Peyer's patch (tissue), 4 donors: ENCODE results near the gene GFER. TPM values are rescaled to one million over a fixed set of nuclear protein-coding genes. Genes with fewer than 3 reads are reported as not detected.

Experiments
- DNase-seq, 3 donors: peaks; one replicate each; pipeline ENCODE4 v3.0.0-alpha.2; 2017 to 2019
- H3K27ac ChIP-seq, 4 donors: fragments of 200-600 bp; sonication (generic); one replicate each; pipeline ENCODE4 v1.5.1; 2016 to 2019
- H3K27me3 ChIP-seq, 2 donors: fragments of 200-600 bp; sonication (generic); one replicate each; pipeline ENCODE4 v1.5.1; 2019
- H3K36me3 ChIP-seq, 3 donors: fragments of 200-600 bp; sonication (generic); one replicate each; pipeline ENCODE4 v1.5.1; 2016 to 2019
- H3K4me1 ChIP-seq, 4 donors: fragments of 200-600 bp; sonication (generic); one replicate each; pipeline ENCODE4 v1.5.1; 2016 to 2019
- H3K4me3 ChIP-seq, 4 donors: fragments of 200-600 bp; sonication (generic); 1 replicate in 3 of 4; 2 replicates in 1 of 4; pipeline ENCODE4 v1.5.1; 2016 to 2019; ENCODE audit warnings: mild to moderate bottlenecking in 1 of 4
- H3K9me3 ChIP-seq, 4 donors: fragments of 200-600 bp; sonication (generic); one replicate each; pipeline ENCODE4 v1.5.1; 2016 to 2019; ENCODE audit warnings: mild to moderate bottlenecking in 1 of 4
- POLR2A ChIP-seq, 2 donors: fragments of 450-650 bp; IDR thresholded peaks; one replicate each; pipeline ENCODE4 v1.5.1; 2017; ENCODE audit warnings: antibody characterized with exemption in 2 of 2, mild to moderate bottlenecking in 2 of 2, moderate library complexity in 2 of 2
- total RNA-seq, 4 donors: library from RNA; depleted of rRNA; stranded (reverse); fragments of >200 nt; gene quantifications; one replicate each; pipeline ENCODE4 v1.1.0, GENCODE V29; 2016
- TF ChIP-seq, protein P1 (sequence below), 6 experiments: fragments of 450-650 bp in 4 of 6; fragments of 200-600 bp in 2 of 6; sonication (generic) in 1 of 6; IDR thresholded peaks; one replicate each; pipeline ENCODE4 v1.5.1; 2017 to 2019; ENCODE audit warnings: antibody characterized with exemption in 6 of 6, mild to moderate bottlenecking in 3 of 6, moderate library complexity in 1 of 6

The GFER gene
- total RNA-seq, 4 donors from 2014 or later: 31.4 to 102 (median 83.1) TPM

DNA sequence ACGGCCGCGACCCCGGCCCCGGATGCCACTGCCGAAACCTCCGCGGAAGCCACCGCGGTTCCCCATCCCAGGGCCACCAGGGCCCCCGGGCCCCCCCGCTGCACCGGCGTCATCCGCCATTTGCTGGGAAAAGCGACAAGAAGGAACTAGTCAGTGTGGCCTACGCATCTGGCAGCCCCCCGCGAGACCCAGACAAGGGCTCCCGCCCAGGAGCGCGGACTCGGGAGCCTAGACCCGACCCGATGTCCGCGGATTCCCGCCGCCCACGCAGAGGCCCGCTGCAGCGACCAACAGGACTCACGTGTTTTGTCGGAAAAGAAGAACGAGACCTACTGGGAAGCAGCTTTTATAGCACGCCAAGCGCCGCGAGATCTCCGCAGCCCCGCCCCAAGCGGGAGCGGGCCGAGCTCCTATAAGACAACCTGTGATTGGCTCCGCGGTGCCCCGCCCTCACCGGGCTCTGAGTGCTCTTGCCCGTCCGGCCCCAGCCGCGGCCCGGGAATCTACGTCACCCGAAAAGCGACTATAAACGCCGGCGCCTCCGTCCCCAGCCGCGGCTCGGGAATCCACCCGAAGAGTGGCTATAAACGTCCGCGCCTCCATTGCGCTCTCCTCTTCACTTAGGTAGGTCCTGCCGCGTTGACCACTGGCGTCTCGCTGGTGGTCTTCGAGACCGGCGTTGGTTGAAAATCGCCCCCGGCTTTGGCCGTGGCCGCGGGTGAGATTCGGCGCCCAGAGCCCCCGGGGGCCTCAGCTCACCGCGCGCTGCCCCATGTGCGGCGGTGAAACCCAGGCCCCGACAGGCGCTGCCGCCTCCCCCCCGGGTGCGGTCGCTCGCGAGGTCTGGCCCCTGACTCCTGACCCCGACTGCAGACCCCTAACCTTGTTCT, 19.2 kb upstream of the GFER start, which contains the start of gene RPS2:
Gene RPS2 (minus strand): TSS at position 321 of the 890 bp plus-strand sequence. CDS start 201 bp downstream, at position 120.
- Histone ChIP-seq H3K9me3 (no peaks in the 10 kb centered on the region), H3K4me3 (peak within 1 kb of the TSS; percentile 78 to 96 (median 92)), H3K27me3 (no peaks in the 10 kb centered on the region), H3K4me1 (peaks cover 3 to 33% (median 22%) of the 10 kb centered on the region in 4 donors), H3K36me3 (peaks cover 0 to 25% (median 0%) of the 10 kb centered on the region in 3 donors), H3K27ac (peak within 1 kb of the TSS; percentile 95 to 100 (median 96))
- DNase-seq: peak; percentile 98 to 100 (median 100)
- TF ChIP-seq, protein P1, sequence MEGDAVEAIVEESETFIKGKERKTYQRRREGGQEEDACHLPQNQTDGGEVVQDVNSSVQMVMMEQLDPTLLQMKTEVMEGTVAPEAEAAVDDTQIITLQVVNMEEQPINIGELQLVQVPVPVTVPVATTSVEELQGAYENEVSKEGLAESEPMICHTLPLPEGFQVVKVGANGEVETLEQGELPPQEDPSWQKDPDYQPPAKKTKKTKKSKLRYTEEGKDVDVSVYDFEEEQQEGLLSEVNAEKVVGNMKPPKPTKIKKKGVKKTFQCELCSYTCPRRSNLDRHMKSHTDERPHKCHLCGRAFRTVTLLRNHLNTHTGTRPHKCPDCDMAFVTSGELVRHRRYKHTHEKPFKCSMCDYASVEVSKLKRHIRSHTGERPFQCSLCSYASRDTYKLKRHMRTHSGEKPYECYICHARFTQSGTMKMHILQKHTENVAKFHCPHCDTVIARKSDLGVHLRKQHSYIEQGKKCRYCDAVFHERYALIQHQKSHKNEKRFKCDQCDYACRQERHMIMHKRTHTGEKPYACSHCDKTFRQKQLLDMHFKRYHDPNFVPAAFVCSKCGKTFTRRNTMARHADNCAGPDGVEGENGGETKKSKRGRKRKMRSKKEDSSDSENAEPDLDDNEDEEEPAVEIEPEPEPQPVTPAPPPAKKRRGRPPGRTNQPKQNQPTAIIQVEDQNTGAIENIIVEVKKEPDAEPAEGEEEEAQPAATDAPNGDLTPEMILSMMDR (IDR thresholded peaks at IDR 0.05): no peak
- peak; percentile 94 to 96 for TF ChIP-seq POLR2A (IDR thresholded peaks at IDR 0.05)

DNA sequence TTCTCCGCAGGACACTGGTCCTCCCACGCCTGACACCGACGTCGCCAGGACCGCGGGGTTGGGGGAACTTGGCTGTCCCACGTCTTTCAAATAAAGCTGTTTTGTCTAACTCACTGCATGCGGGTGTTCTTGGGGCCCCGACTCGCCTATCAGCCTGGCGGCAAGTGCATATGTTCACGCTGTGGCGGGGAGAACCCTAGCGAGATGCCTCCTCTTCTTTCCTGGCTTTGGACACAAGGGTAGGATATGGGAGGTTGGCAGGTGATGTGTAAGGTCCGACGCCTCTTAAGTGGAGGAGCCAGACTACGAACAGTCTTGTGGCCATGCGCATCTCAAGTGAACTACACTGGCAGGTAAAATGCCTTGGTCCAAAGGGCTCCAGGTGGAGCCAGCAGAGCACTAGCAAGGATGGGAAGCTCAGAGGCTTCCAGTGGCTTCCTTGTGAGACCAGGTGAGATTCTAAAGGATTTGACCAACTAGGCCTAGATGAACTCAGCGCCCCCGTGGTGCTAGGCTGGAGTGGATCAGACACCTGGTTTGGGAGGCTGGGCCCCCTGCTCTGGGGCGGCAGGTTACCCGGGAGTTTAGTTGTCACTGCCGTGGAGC, 18.5 kb upstream of the GFER start:
- peak overlapping the region; percentile 95 to 100 (median 96) for H3K27ac ChIP-seq
- peaks cover 3 to 29% (median 19%) of the 10 kb centered on the region in 4 donors for H3K4me1 ChIP-seq
- peaks cover 0 to 25% (median 0%) of the 10 kb centered on the region in 3 donors for H3K36me3 ChIP-seq
- TF ChIP-seq, protein P1 (IDR thresholded peaks at IDR 0.05): no peak
- peak in 1 of 2 donors; percentile 49 for TF ChIP-seq POLR2A (IDR thresholded peaks at IDR 0.05)
- H3K4me3 ChIP-seq: peak overlapping the region; percentile 78 to 96 (median 92)
- no peaks in the 10 kb centered on the region for H3K27me3 ChIP-seq
- DNase-seq: no peak
- no peaks in the 10 kb centered on the region for H3K9me3 ChIP-seq

DNA sequence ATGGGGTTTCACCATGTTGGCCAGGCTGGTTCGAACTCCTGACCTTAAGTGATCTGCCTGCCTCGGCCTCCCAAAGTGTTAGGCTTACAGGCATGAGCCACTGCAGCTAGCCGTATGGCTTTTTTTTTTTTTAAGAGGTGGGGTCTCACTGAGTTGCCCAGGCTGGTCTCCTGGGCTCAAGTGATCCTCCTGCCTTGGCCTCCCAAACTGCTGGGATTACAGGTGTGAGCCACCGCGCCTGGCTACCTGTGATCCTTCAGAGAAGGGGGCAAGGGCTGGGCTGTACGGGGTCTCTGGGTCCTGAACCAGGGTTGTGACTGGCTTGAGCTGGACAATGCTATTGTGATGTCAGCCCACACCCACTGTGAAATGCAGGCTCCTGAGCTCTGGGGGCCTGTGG, 17.5 kb upstream of the GFER start, which contains the start of gene RNF151:
Gene RNF151 (plus strand): TSS at position 397 of the 400 bp plus-strand sequence. CDS start 26 bp downstream, outside the sequence.
- peak within 1 kb of the TSS; percentile 95 to 100 (median 96) for H3K27ac ChIP-seq
- no peaks in the 10 kb centered on the region for H3K9me3 ChIP-seq
- H3K4me3 ChIP-seq: peak within 1 kb of the TSS; percentile 78 to 96 (median 92)
- no peaks in the 10 kb centered on the region for H3K27me3 ChIP-seq
- TF ChIP-seq, protein P1 (IDR thresholded peaks at IDR 0.05): no peak
- no peak for TF ChIP-seq POLR2A (IDR thresholded peaks at IDR 0.05)
- peaks cover 3 to 29% (median 13%) of the 10 kb centered on the region in 4 donors for H3K4me1 ChIP-seq
- DNase-seq: no peak
- H3K36me3 ChIP-seq: peaks cover 0 to 18% (median 0%) of the 10 kb centered on the region in 3 donors

DNA sequence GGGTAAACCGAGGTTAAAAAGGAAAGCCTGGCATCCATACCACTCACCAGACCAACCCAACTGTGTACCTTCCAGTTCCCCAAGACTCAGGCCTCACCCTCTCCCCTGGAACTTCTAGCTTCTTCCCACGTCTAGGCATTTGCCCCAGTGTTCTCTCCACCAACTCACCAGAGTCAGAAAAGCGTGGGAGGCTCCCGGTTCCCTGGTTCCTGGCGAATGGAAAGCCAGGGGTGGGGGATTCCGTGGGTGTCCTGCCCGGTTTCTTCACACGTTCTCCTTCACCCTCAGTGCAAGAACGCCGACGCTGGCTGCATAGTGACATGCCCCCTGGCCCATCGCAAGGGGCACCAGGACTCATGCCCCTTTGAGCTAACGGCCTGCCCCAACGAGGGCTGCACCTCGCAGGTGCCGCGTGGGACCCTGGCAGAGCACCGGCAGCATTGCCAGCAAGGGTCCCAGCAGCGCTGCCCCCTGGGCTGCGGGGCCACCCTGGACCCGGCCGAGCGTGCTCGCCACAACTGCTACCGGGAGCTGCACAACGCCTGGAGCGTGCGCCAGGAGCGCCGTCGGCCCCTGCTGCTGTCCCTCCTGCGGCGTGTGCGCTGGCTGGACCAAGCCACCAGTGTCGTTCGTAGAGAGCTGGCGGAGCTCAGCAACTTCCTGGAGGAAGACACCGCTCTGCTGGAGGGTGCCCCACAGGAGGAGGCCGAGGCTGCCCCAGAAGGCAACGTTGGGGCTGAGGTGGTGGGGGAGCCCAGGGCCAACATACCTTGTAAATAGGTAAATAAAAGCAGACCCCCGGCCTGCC, 15.6 kb upstream of the GFER start:
- Histone ChIP-seq H3K4me3 (no peak overlapping the region), H3K27me3 (no peaks in the 10 kb centered on the region), H3K36me3 (no peaks in the 10 kb centered on the region), H3K4me1 (peaks cover 6 to 30% (median 20%) of the 10 kb centered on the region in 4 donors), H3K9me3 (no peaks in the 10 kb centered on the region), H3K27ac (no peak overlapping the region)
- DNase-seq: no peak
- no peak for TF ChIP-seq POLR2A (IDR thresholded peaks at IDR 0.05)
- TF ChIP-seq, protein P1 (IDR thresholded peaks at IDR 0.05): no peak
